HCT116 (cell line): ENCODE results near the gene FURIN.

Source experiments
- CTCF ChIP-seq, 3 experiments: fragments of 200-600 bp in 1 of 3; sonication (generic) in 1 of 3; IDR thresholded peaks in 2 of 3; conservative IDR thresholded peaks in 1 of 3; 2 replicates each; pipeline ENCODE4 v1.5.1; 2012 to 2017; ENCODE audit warnings: low read depth in 2 of 3, low read length in 2 of 3, antibody characterized with exemption in 1 of 3, borderline replicate concordance in 1 of 3, control low read depth in 1 of 3, mild to moderate bottlenecking in 1 of 3, mixed read lengths in 1 of 3, mixed run types in 1 of 3, moderate library complexity in 1 of 3; ENCODE audit not compliant: insufficient read depth in 1 of 3
- JUND ChIP-seq: IDR thresholded peaks from 2 replicates; pipeline ENCODE4 v1.6.1; 2012
- POLR2A ChIP-seq: IDR thresholded peaks from 2 replicates; pipeline ENCODE4 v1.7.0; 2011; ENCODE audit warnings: borderline replicate concordance; ENCODE audit not compliant: insufficient read depth, insufficient read length; ENCODE audit errors: extremely low read depth
- SIN3A ChIP-seq: IDR thresholded peaks from 2 replicates; pipeline ENCODE4 v1.6.1; 2012; ENCODE audit warnings: low read depth
- TF ChIP-seq, protein P1 (sequence below): IDR thresholded peaks from 2 replicates; pipeline ENCODE4 v1.6.1; 2012

DNA sequence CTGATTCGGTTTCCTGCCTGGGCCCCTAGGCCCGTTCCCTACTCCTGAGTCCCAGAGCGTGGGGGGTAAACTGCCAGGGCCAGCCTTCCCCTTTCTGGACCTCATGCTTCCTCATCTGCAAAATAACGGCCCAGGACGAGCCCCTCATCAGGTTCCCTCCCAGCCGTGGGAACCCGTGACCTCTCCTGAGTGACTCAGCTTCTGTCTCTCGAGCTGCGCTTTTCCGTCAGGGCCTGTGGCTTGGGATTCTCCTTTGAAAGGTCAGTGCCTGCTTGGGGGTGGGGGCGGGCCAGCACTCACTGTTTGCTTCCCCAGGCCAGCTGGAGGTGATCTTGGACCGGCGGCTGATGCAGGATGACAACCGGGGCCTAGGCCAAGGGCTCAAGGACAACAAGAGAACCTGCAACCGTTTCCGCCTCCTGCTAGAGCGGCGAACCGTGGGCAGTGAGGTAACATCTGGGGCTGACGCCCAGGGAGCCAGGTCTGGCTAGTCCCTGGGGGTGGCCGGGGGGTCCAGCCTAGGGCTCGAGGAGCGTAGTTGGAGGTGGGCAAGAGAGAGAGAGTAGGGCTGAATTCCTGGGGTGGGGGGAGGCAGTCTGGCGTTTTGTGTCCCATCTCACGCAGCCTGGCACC, 47.5 kb downstream of the FURIN start:
- no peak for TF ChIP-seq CTCF (IDR thresholded peaks at IDR 0.05 in 2 of 3, conservative IDR thresholded peaks at IDR 0.05 in 1 of 3; ENCODE audit: borderline replicate concordance in 1 of 3, insufficient read depth in 1 of 3, low read depth in 2 of 3, low read length in 2 of 3)
- TF ChIP-seq POLR2A = no peak
- TF ChIP-seq SIN3A = no peak
- TF ChIP-seq JUND = no peak
- TF ChIP-seq, protein P1, sequence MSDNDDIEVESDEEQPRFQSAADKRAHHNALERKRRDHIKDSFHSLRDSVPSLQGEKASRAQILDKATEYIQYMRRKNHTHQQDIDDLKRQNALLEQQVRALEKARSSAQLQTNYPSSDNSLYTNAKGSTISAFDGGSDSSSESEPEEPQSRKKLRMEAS = no peak
